ENCODE measurements around the gene LOXHD1. TPM values are rescaled to one million over a fixed set of nuclear protein-coding genes. Genes with fewer than 3 reads are reported as not detected.

The LOXHD1 gene
- total and polyA plus RNA-seq, 2 donors from 2014 or later: 0.25 TPM; not detected in 1

DNA sequence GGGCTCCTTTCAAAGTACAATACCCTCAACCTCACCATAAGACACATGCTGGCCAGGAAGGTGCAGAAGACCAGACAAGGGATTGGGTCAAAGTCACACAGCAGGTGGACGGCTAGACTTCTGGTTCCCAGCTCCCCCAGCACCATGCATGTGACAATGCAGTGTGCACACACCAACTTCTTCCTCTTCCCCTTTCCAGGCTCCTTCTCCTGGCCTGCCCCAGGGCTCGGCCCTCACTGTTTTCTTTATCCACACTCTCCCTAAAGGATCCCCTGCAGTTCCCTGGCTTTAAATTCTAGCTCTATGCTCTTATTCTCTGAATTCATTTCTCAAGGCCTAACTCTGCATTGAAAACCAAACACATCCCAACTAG lies 82.3 kb downstream of the LOXHD1 start:
- no peaks in the 10 kb centered on the region for H3K36me3 ChIP-seq (ENCODE audit: control insufficient read depth in 2 of 3, insufficient read depth in 3 of 3, low read length in 3 of 3)
- FAIRE-seq (no peak), DNase-seq (no peak)
- H3K9ac ChIP-seq (ENCODE audit: low read length in 3 of 3): no peak overlapping the region
- no peaks in the 10 kb centered on the region for H3K4me1 ChIP-seq (ENCODE audit: control insufficient read depth in 2 of 3, insufficient read depth in 2 of 3, low read depth in 1 of 3, low read length in 3 of 3)
- no peak overlapping the region for H3K4me3 ChIP-seq (ENCODE audit: low read length in 3 of 3)
- no peaks in the 10 kb centered on the region for H3K27me3 ChIP-seq (ENCODE audit: control insufficient read depth, insufficient read depth, low read length)
- no peak for TF ChIP-seq CTCF (IDR thresholded peaks at IDR 0.05; ENCODE audit: borderline replicate concordance, extremely low read depth, insufficient read depth)
- intact Hi-C loops (cut with DNase I): no loop called here
- H3K9me3 ChIP-seq (ENCODE audit: control insufficient read depth in 2 of 3, insufficient read depth in 1 of 3, low read length in 3 of 3): no peaks in the 10 kb centered on the region
- H3K27ac ChIP-seq (ENCODE audit: low read depth in 2 of 2, low read length in 2 of 2): no peak overlapping the region

GRCh38 chr18:46574000-46574742 lies 82.8 kb downstream of the LOXHD1 start:
- H3K27me3 ChIP-seq (ENCODE audit: control insufficient read depth, insufficient read depth, low read length): no peaks in the 10 kb centered on the region
- H3K36me3 ChIP-seq (ENCODE audit: control insufficient read depth in 2 of 3, insufficient read depth in 3 of 3, low read length in 3 of 3): no peaks in the 10 kb centered on the region
- H3K4me1 ChIP-seq (ENCODE audit: control insufficient read depth in 2 of 3, insufficient read depth in 2 of 3, low read depth in 1 of 3, low read length in 3 of 3): no peaks in the 10 kb centered on the region
- TF ChIP-seq CTCF (IDR thresholded peaks at IDR 0.05; ENCODE audit: borderline replicate concordance, extremely low read depth, insufficient read depth): no peak
- DNase-seq (no peak), FAIRE-seq (no peak)
- no peak overlapping the region for H3K9ac ChIP-seq (ENCODE audit: low read length in 3 of 3)
- no peaks in the 10 kb centered on the region for H3K9me3 ChIP-seq (ENCODE audit: control insufficient read depth in 2 of 3, insufficient read depth in 1 of 3, low read length in 3 of 3)
- no peak overlapping the region for H3K4me3 ChIP-seq (ENCODE audit: low read length in 3 of 3)
- intact Hi-C loops (cut with DNase I): no loop called here
- H3K27ac ChIP-seq (ENCODE audit: low read depth in 2 of 2, low read length in 2 of 2): no peak overlapping the region

DNA sequence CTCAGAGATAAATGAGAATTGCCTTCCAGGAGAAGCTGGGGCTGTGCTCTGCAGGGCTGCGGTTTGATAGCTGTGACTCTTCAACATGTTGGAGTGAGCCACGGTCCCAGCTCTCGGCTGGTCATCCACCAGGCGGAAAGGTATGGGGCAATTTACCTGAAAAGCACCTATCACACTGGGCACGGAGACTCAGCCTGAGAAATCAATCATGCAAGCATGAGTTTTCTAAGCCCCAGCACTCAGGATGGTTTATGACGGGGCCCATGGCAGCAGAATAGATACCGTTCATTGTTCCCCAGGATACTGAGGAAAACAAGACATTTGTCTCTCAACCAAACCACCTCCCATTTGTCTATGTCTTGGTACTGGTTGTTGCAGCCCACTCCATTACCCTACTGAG lies 83.9 kb downstream of the LOXHD1 start:
- Histone ChIP-seq H3K27ac (ENCODE audit: low read depth in 2 of 2, low read length in 2 of 2) (no peak overlapping the region), H3K9ac (ENCODE audit: low read length in 3 of 3) (no peak overlapping the region), H3K4me1 (ENCODE audit: control insufficient read depth in 2 of 3, insufficient read depth in 2 of 3, low read depth in 1 of 3, low read length in 3 of 3) (no peaks in the 10 kb centered on the region), H3K27me3 (ENCODE audit: control insufficient read depth, insufficient read depth, low read length) (no peaks in the 10 kb centered on the region), H3K4me3 (ENCODE audit: low read length in 3 of 3) (no peak overlapping the region), H3K9me3 (ENCODE audit: control insufficient read depth in 2 of 3, insufficient read depth in 1 of 3, low read length in 3 of 3) (no peaks in the 10 kb centered on the region), H3K36me3 (ENCODE audit: control insufficient read depth in 2 of 3, insufficient read depth in 3 of 3, low read length in 3 of 3) (no peaks in the 10 kb centered on the region)
- FAIRE-seq (no peak), DNase-seq (no peak)
- TF ChIP-seq CTCF (IDR thresholded peaks at IDR 0.05; ENCODE audit: borderline replicate concordance, extremely low read depth, insufficient read depth): no peak
- intact Hi-C loops (cut with DNase I): no loop called here

DNA sequence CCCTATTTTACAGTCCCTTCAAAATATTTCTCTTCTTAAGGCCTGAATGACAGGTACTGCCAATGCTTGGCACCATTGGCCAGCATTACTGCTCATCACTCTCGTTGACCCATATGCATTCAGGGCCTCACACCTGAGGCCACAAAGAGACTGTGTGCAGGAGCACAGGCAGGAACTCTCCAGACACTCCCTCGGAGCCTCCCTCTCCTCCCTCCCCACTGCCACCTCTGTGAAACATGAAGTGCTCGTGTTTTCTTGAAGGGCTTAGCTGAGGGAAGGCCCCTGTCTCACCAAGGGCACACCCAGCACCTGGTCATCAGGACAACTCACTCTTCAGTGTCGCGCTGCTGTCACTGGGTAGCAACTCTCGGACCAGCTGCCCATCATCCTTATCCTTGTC lies 85.3 kb downstream of the LOXHD1 start:
- no peak for DNase-seq
- FAIRE-seq: no peak
- no peak for TF ChIP-seq CTCF (IDR thresholded peaks at IDR 0.05; ENCODE audit: borderline replicate concordance, extremely low read depth, insufficient read depth)
- Histone ChIP-seq H3K4me1 (ENCODE audit: control insufficient read depth in 2 of 3, insufficient read depth in 2 of 3, low read depth in 1 of 3, low read length in 3 of 3) (no peaks in the 10 kb centered on the region), H3K36me3 (ENCODE audit: control insufficient read depth in 2 of 3, insufficient read depth in 3 of 3, low read length in 3 of 3) (no peaks in the 10 kb centered on the region), H3K4me3 (ENCODE audit: low read length in 3 of 3) (no peak overlapping the region), H3K9me3 (ENCODE audit: control insufficient read depth in 2 of 3, insufficient read depth in 1 of 3, low read length in 3 of 3) (no peaks in the 10 kb centered on the region), H3K9ac (ENCODE audit: low read length in 3 of 3) (no peak overlapping the region), H3K27me3 (ENCODE audit: control insufficient read depth, insufficient read depth, low read length) (no peaks in the 10 kb centered on the region), H3K27ac (ENCODE audit: low read depth in 2 of 2, low read length in 2 of 2) (no peak overlapping the region)
- intact Hi-C loops (cut with DNase I): no loop called here
